HCT116 (cell line): Measurements from ENCODE around the gene TMEM232. TPM values are rescaled to one million over a fixed set of nuclear protein-coding genes. Genes with fewer than 3 reads are reported as not detected.

Source experiments
- ATAC-seq: fragments of 200-7000 bp; cut with Tn5 transposase; 2 replicates; pipeline ENCODE4 v1.9.1; 2020; ENCODE audit warnings: mild to moderate bottlenecking, moderate library complexity
- BruUV-seq: library from RNA; stranded (reverse); fragments of 400-500 nt; replicated peaks from 2 replicates; lab custom pipeline; 2021; lab: Mats Ljungman, UMichigan
- CTCF ChIA-PET: fragments of 300-600 bp; sonication (Branson Sonifier 250); formaldehyde crosslinking; loops from one replicate; lab custom pipeline; 2021; ENCODE audit warnings: antibody characterized with exemption; lab: Charles Lee
- POLR2A ChIA-PET: fragments of 300-600, 350-600 bp; sonication (Branson Sonifier 250); formaldehyde crosslinking; loops from one replicate; lab custom pipeline; 2021; ENCODE audit warnings: antibody characterized with exemption; lab: Charles Lee
- RAD21 ChIA-PET, 2 experiments: fragments of 300-600 bp; sonication (Branson Sonifier 250); formaldehyde crosslinking; loops; one replicate each; lab custom pipeline; 2023; ENCODE audit warnings: low total read pairs in 2 of 2; ENCODE audit not compliant: uncharacterized antibody in 2 of 2, unreplicated experiment in 2 of 2, low non-redundant PET in 1 of 2; lab: Charles Lee
- DNase-seq: peaks from one replicate; pipeline ENCODE4 v3.0.0-alpha.2; 2010; ENCODE audit warnings: low read depth, low spot score
- H2AFZ ChIP-seq: fragments of 200-600 bp; shearing (Covaris generic), sonication (generic); 2 replicates; pipeline ENCODE4 v1.6.1; 2017; ENCODE audit warnings: low read depth, mixed run types, mixed read lengths, antibody characterized with exemption, low read length; ENCODE audit not compliant: poor library complexity, severe bottlenecking
- H3K27ac ChIP-seq: 2 replicates; pipeline ENCODE4 v1.5.1; 2012; ENCODE audit warnings: low read depth, low read length
- H3K27me3 ChIP-seq: fragments of 200-600 bp; sonication (generic); 2 replicates; pipeline ENCODE4 v1.6.1; 2016; ENCODE audit warnings: mixed run types, low read length, mixed read lengths; ENCODE audit not compliant: insufficient read depth
- H3K36me3 ChIP-seq, 2 experiments: fragments of 200-500 bp in 1 of 2; fragments of 200-600 bp in 1 of 2; sonication (Bioruptor generic) in 1 of 2; sonication (generic) in 1 of 2; 2 replicates each; pipeline versions ENCODE4 v1.5.1 to v1.6.1; 2014 to 2016; ENCODE audit warnings: low read length in 2 of 2, inconsistent platforms in 1 of 2, mixed read lengths in 1 of 2, mixed run types in 1 of 2; ENCODE audit not compliant: insufficient read depth in 2 of 2, control insufficient read depth in 1 of 2
- H3K4me1 ChIP-seq, 2 experiments: fragments of 200-600 bp in 1 of 2; sonication (generic) in 1 of 2; 2 replicates each; pipeline versions ENCODE4 v1.5.1 to v1.6.1; 2012 to 2017; ENCODE audit warnings: low read length in 2 of 2, inconsistent platforms in 1 of 2, mild to moderate bottlenecking in 1 of 2, mixed read lengths in 1 of 2, mixed run types in 1 of 2, moderate library complexity in 1 of 2; ENCODE audit not compliant: insufficient read depth in 2 of 2, control insufficient read depth in 1 of 2
- H3K4me2 ChIP-seq: fragments of 200-600 bp; sonication (generic); 2 replicates; pipeline ENCODE4 v1.6.1; 2017; ENCODE audit warnings: mixed run types, low read length, mixed read lengths
- H3K4me3 ChIP-seq, 2 experiments: fragments of 200-600 bp in 1 of 2; sonication (generic) in 1 of 2; replicated peaks in 1 of 2; 2 replicates each; pipeline ENCODE4 v1.5.1; 2011 to 2016; ENCODE audit warnings: low read length in 2 of 2, control low read depth in 1 of 2, low read depth in 1 of 2, mild to moderate bottlenecking in 1 of 2, mixed read lengths in 1 of 2, mixed run types in 1 of 2
- H3K79me2 ChIP-seq: fragments of 200-600 bp; sonication (generic); 2 replicates; pipeline ENCODE4 v1.6.1; 2017; ENCODE audit warnings: mild to moderate bottlenecking, mixed run types, low read length, moderate library complexity, mixed read lengths; ENCODE audit not compliant: insufficient read depth
- H3K9ac ChIP-seq: fragments of 200-600 bp; sonication (generic); 2 replicates; pipeline ENCODE4 v1.6.1; 2016; ENCODE audit warnings: low read length, mixed read lengths
- H3K9me2 ChIP-seq: fragments of 200-600 bp; sonication (generic), shearing (Covaris generic); 2 replicates; pipeline ENCODE4 v1.6.1; 2017; ENCODE audit warnings: mixed run types, mild to moderate bottlenecking, moderate library complexity; ENCODE audit not compliant: insufficient read depth
- H3K9me3 ChIP-seq, 2 experiments: fragments of 200-500 bp in 1 of 2; fragments of 200-600 bp in 1 of 2; sonication (Bioruptor generic) in 1 of 2; sonication (generic) in 1 of 2; 2 replicates each; pipeline ENCODE4 v1.6.1; 2014 to 2017; ENCODE audit warnings: low read length in 2 of 2, mixed read lengths in 2 of 2, inconsistent platforms in 1 of 2, low read depth in 1 of 2, mild to moderate bottlenecking in 1 of 2, mixed run types in 1 of 2, moderate library complexity in 1 of 2; ENCODE audit not compliant: control insufficient read depth in 1 of 2, insufficient read depth in 1 of 2
- H4K20me1 ChIP-seq: fragments of 200-600 bp; sonication (generic), shearing (Covaris generic); 2 replicates; pipeline ENCODE4 v1.6.1; 2017; ENCODE audit warnings: mixed run types, mild to moderate bottlenecking, moderate library complexity; ENCODE audit not compliant: insufficient read depth
- CBX3 ChIP-seq: IDR thresholded peaks from 2 replicates; pipeline ENCODE4 v1.6.1; 2012; ENCODE audit warnings: low read depth
- ELF1 ChIP-seq: IDR thresholded peaks from 2 replicates; pipeline ENCODE4 v1.6.1; 2012; ENCODE audit warnings: low read depth, borderline replicate concordance
- EZH2phosphoT487 ChIP-seq: fragments of 200-600 bp; IDR thresholded peaks from 2 replicates; pipeline ENCODE4 v1.6.1; 2018; ENCODE audit warnings: antibody characterized with exemption, borderline replicate concordance
- FOSL1 ChIP-seq: IDR thresholded peaks from 2 replicates; pipeline ENCODE4 v1.6.1; 2012; ENCODE audit warnings: low read depth
- JUND ChIP-seq: IDR thresholded peaks from 2 replicates; pipeline ENCODE4 v1.6.1; 2012
- POLR2A ChIP-seq: IDR thresholded peaks from 2 replicates; pipeline ENCODE4 v1.7.0; 2011; ENCODE audit warnings: borderline replicate concordance; ENCODE audit not compliant: insufficient read depth, insufficient read length; ENCODE audit errors: extremely low read depth
- SRF ChIP-seq: IDR thresholded peaks from 2 replicates; pipeline ENCODE4 v1.6.1; 2012; ENCODE audit warnings: low read depth
- YY1 ChIP-seq: IDR thresholded peaks from 2 replicates; pipeline ENCODE4 v1.6.1; 2011; ENCODE audit warnings: low read length, low read depth, moderate library complexity, mild to moderate bottlenecking; ENCODE audit not compliant: insufficient replicate concordance; ENCODE audit errors: extremely low read depth
- intact Hi-C: fragments of 100-400 bp; cut with micrococcal nuclease; formaldehyde crosslinking; loops from 2 replicates; pipeline ENCODE4 v1.10.0; 2022
- total RNA-seq: library from RNA; stranded (reverse); gene quantifications from one replicate; pipeline ENCODE4 v1.2.1, GENCODE V29; 2021; ENCODE audit not compliant: unreplicated experiment
- TF ChIP-seq, protein P1 (sequence below): IDR thresholded peaks from 2 replicates; pipeline ENCODE4 v1.6.1; 2011; ENCODE audit warnings: mild to moderate bottlenecking, low read length, moderate library complexity; ENCODE audit not compliant: insufficient replicate concordance; ENCODE audit errors: extremely low read depth
- TF ChIP-seq, protein P2 (sequence below): IDR thresholded peaks from 2 replicates; pipeline ENCODE4 v1.6.1; 2012
- TF ChIP-seq, protein P3 (sequence below), 3 experiments: fragments of 200-600 bp in 1 of 3; sonication (generic) in 1 of 3; IDR thresholded peaks in 2 of 3; conservative IDR thresholded peaks in 1 of 3; 2 replicates each; pipeline ENCODE4 v1.5.1; 2012 to 2017; ENCODE audit warnings: low read depth in 2 of 3, low read length in 2 of 3, antibody characterized with exemption in 1 of 3, borderline replicate concordance in 1 of 3, control low read depth in 1 of 3, mild to moderate bottlenecking in 1 of 3, mixed read lengths in 1 of 3, mixed run types in 1 of 3, moderate library complexity in 1 of 3; ENCODE audit not compliant: insufficient read depth in 1 of 3
- TF ChIP-seq, protein P4 (sequence below): IDR thresholded peaks from 2 replicates; pipeline ENCODE4 v1.6.1; 2012

The TMEM232 gene
- total RNA-seq, 1 experiment from 2014 or later, result 1.2 TPM

GRCh38 chr5:110718311-110718710, 8.2 kb downstream of the TMEM232 start:
- Histone ChIP-seq H3K4me3 (no peak overlapping the region), H3K27me3 (no peaks in the 10 kb centered on the region; the same call in 1 of the 2 replicates), H3K27ac (no peak overlapping the region), H3K4me2 (no peak overlapping the region), H3K9me2 (no peaks in the 10 kb centered on the region), H3K9ac (no peak overlapping the region), H3K79me2 (no peaks in the 10 kb centered on the region), H4K20me1 (no peaks in the 10 kb centered on the region), H3K4me1 (no peaks in the 10 kb centered on the region), H3K9me3 (no peaks in the 10 kb centered on the region), H2AFZ (no peak overlapping the region), H3K36me3 (no peaks in the 10 kb centered on the region)
- intact Hi-C loops, result no loop called here
- CTCF ChIA-PET, result no interaction called here
- DNase-seq (no peak), ATAC-seq (no peak)
- TF ChIP-seq EZH2phosphoT487 (no peak), FOSL1 (no peak), ELF1 (no peak), JUND (no peak), SRF (no peak), POLR2A (no peak), YY1 (no peak), CBX3 (no peak)
- TF ChIP-seq, protein P1, sequence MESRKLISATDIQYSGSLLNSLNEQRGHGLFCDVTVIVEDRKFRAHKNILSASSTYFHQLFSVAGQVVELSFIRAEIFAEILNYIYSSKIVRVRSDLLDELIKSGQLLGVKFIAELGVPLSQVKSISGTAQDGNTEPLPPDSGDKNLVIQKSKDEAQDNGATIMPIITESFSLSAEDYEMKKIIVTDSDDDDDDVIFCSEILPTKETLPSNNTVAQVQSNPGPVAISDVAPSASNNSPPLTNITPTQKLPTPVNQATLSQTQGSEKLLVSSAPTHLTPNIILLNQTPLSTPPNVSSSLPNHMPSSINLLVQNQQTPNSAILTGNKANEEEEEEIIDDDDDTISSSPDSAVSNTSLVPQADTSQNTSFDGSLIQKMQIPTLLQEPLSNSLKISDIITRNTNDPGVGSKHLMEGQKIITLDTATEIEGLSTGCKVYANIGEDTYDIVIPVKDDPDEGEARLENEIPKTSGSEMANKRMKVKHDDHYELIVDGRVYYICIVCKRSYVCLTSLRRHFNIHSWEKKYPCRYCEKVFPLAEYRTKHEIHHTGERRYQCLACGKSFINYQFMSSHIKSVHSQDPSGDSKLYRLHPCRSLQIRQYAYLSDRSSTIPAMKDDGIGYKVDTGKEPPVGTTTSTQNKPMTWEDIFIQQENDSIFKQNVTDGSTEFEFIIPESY, result no peak
- TF ChIP-seq, protein P2, sequence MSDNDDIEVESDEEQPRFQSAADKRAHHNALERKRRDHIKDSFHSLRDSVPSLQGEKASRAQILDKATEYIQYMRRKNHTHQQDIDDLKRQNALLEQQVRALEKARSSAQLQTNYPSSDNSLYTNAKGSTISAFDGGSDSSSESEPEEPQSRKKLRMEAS, result no peak
- TF ChIP-seq, protein P3, sequence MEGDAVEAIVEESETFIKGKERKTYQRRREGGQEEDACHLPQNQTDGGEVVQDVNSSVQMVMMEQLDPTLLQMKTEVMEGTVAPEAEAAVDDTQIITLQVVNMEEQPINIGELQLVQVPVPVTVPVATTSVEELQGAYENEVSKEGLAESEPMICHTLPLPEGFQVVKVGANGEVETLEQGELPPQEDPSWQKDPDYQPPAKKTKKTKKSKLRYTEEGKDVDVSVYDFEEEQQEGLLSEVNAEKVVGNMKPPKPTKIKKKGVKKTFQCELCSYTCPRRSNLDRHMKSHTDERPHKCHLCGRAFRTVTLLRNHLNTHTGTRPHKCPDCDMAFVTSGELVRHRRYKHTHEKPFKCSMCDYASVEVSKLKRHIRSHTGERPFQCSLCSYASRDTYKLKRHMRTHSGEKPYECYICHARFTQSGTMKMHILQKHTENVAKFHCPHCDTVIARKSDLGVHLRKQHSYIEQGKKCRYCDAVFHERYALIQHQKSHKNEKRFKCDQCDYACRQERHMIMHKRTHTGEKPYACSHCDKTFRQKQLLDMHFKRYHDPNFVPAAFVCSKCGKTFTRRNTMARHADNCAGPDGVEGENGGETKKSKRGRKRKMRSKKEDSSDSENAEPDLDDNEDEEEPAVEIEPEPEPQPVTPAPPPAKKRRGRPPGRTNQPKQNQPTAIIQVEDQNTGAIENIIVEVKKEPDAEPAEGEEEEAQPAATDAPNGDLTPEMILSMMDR (IDR thresholded peaks at IDR 0.05 in 2 of 3, conservative IDR thresholded peaks at IDR 0.05 in 1 of 3; ENCODE audit: borderline replicate concordance in 1 of 3, insufficient read depth in 1 of 3, low read depth in 2 of 3, low read length in 2 of 3), result no peak
- TF ChIP-seq, protein P4, sequence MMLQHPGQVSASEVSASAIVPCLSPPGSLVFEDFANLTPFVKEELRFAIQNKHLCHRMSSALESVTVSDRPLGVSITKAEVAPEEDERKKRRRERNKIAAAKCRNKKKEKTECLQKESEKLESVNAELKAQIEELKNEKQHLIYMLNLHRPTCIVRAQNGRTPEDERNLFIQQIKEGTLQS, result no peak
- POLR2A ChIA-PET, result no interaction called here
- no TSS peak for BruUV-seq
- RAD21 ChIA-PET, result no interaction called here
